SK-N-MC (cell line): ENCODE results near the gene PKP2.
"Not testable (repeated sequence)": the region's sequence is repeated elsewhere in the genome, so short reads cannot be mapped to it uniquely, and the experiment has no call there.

ENCODE experiments used
- EZH2 ChIP-seq: fragments of 200-600 bp; sonication (generic); IDR thresholded peaks from one replicate; pipeline ENCODE4 v1.6.1; 2017; ENCODE audit warnings: antibody characterized with exemption
- FOXP2 ChIP-seq: optimal IDR thresholded peaks from 2 replicates; pipeline ENCODE3; 2011; ENCODE audit warnings: mild to moderate bottlenecking, moderate library complexity; ENCODE audit not compliant: insufficient read depth; ENCODE audit errors: extremely low read length, control extremely low read depth
- POLR2AphosphoS5 ChIP-seq: IDR thresholded peaks from 2 replicates; pipeline ENCODE4 v1.6.1; 2012; ENCODE audit warnings: mild to moderate bottlenecking, low read depth, low read length, borderline replicate concordance

GRCh38 chr12:32879066-32879465, 17.5 kb downstream of the PKP2 start:
- TF ChIP-seq POLR2AphosphoS5, EZH2, FOXP2: not testable (repeated sequence)
